HL-60 (cell line): Measurements from ENCODE around the gene SYP.

Experiments used
- DNase-seq, 2 experiments: peaks; one replicate each; pipeline ENCODE4 v3.0.0-alpha.2; 2010 to 2020; ENCODE audit warnings: low read depth in 1 of 2, low spot score in 1 of 2
- H3K27ac ChIP-seq: fragments of 250-450 bp; sonication (Bioruptor Pico); replicated peaks from 2 replicates; pipeline ENCODE4 v1.5.1; 2020; ENCODE audit warnings: mild to moderate bottlenecking, moderate library complexity
- H3K27me3 ChIP-seq: fragments of 250-450 bp; sonication (Bioruptor Pico); 2 replicates; pipeline ENCODE4 v1.5.1; 2021; ENCODE audit warnings: mild to moderate bottlenecking, moderate library complexity; ENCODE audit not compliant: insufficient read depth, poor library complexity, severe bottlenecking
- H3K4me3 ChIP-seq: replicated peaks from 2 replicates; pipeline ENCODE4 v1.5.1; 2011; ENCODE audit warnings: mild to moderate bottlenecking, control low read depth, low read length; ENCODE audit not compliant: insufficient read depth
- CTCF ChIP-seq: IDR thresholded peaks from one replicate; pipeline ENCODE4 v1.5.1; 2011; ENCODE audit warnings: low read length, control low read depth, inconsistent platforms; ENCODE audit not compliant: insufficient read depth
- GABPA ChIP-seq: IDR thresholded peaks from 2 replicates; pipeline ENCODE4 v1.6.1; 2012; ENCODE audit warnings: low read depth
- POLR2AphosphoS5 ChIP-seq: IDR thresholded peaks from 2 replicates; pipeline ENCODE4 v1.6.1; 2012; ENCODE audit warnings: low read depth
- SPI1 ChIP-seq: IDR thresholded peaks from 2 replicates; pipeline ENCODE4 v1.6.1; 2012; ENCODE audit warnings: low read depth, mild to moderate bottlenecking, borderline replicate concordance
- TF ChIP-seq, protein P1 (sequence below): IDR thresholded peaks from 2 replicates; pipeline ENCODE4 v1.6.1; 2012; ENCODE audit warnings: low read depth; ENCODE audit not compliant: insufficient replicate concordance

Gene SYP

GRCh38 chrX:49199315-49199595, 738 bp downstream of the SYP start:
- H3K27ac ChIP-seq: no peak overlapping the region
- no peak for DNase-seq
- H3K4me3 ChIP-seq: no peak overlapping the region
- no peaks in the 10 kb centered on the region for H3K27me3 ChIP-seq
- TF ChIP-seq, protein P1, sequence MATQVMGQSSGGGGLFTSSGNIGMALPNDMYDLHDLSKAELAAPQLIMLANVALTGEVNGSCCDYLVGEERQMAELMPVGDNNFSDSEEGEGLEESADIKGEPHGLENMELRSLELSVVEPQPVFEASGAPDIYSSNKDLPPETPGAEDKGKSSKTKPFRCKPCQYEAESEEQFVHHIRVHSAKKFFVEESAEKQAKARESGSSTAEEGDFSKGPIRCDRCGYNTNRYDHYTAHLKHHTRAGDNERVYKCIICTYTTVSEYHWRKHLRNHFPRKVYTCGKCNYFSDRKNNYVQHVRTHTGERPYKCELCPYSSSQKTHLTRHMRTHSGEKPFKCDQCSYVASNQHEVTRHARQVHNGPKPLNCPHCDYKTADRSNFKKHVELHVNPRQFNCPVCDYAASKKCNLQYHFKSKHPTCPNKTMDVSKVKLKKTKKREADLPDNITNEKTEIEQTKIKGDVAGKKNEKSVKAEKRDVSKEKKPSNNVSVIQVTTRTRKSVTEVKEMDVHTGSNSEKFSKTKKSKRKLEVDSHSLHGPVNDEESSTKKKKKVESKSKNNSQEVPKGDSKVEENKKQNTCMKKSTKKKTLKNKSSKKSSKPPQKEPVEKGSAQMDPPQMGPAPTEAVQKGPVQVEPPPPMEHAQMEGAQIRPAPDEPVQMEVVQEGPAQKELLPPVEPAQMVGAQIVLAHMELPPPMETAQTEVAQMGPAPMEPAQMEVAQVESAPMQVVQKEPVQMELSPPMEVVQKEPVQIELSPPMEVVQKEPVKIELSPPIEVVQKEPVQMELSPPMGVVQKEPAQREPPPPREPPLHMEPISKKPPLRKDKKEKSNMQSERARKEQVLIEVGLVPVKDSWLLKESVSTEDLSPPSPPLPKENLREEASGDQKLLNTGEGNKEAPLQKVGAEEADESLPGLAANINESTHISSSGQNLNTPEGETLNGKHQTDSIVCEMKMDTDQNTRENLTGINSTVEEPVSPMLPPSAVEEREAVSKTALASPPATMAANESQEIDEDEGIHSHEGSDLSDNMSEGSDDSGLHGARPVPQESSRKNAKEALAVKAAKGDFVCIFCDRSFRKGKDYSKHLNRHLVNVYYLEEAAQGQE: no peak

DNA sequence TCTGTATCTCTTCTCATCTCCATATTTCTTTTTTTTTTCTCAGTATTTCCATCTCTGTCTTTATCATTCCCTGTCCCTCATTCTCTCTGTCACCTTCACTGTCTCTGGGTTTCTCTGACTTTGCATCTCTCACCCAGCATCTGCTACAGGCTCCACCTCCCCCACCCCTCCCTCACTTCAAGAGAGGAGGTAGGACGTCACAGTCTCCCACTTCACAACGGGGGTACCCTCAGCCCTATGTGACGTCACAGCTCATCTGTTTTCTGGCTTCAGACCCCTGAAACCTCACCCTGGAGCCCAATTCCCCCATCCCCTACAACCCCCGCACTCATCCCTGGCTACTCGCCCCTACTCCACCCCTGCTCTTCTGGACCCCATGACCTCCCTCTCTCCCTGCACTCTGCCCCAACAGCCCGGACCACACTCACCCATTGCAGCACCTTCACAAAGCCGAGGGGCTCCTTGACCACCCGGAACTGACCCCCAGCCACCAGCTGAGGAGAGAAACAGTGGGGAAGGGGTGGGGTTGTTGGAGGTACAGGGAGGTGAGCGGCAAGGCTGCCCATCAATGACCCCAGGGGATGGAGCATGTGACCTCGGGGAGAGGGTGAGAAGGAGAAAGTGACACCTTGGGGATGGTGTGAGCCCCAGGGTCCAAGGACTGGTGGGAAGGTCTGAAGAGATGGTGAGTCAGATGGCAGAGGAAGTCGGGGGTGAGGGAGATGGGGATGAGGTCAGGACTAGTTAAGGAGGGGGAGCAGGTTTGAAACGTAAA, 1.3 kb downstream of the SYP start:
- TF ChIP-seq, protein P1: no peak
- TF ChIP-seq POLR2AphosphoS5: no peak
- H3K27me3 ChIP-seq: no peaks in the 10 kb centered on the region
- H3K27ac ChIP-seq: no peak overlapping the region
- no peak for DNase-seq
- no peak overlapping the region for H3K4me3 ChIP-seq

- Histone ChIP-seq H3K27me3 (no peaks in the 10 kb centered on the region), H3K27ac (no peak overlapping the region), H3K4me3 (no peak overlapping the region)
- no peak for DNase-seq
- TF ChIP-seq POLR2AphosphoS5: no peak
- TF ChIP-seq SPI1: no peak
- TF ChIP-seq GABPA: no peak
- TF ChIP-seq, protein P1: no peak
These were observed 2.4 kb downstream of the SYP start for GRCh38 chrX:49197543-49198087.

- no peak overlapping the region for H3K4me3 ChIP-seq
- H3K27me3 ChIP-seq: no peaks in the 10 kb centered on the region
- TF ChIP-seq POLR2AphosphoS5: no peak
- TF ChIP-seq GABPA: no peak
- TF ChIP-seq, protein P1: no peak
- TF ChIP-seq CTCF: no peak
- no peak for TF ChIP-seq SPI1
- no peak overlapping the region for H3K27ac ChIP-seq
- DNase-seq: no peak
These were observed 6.4 kb downstream of the SYP start for GRCh38 chrX:49193542-49193964.
